C4-2B (cell line): Measurements from ENCODE around the gene KRTAP5-9.

Experiments used
- ZFX ChIP-seq: fragments of 450-650 bp; IDR thresholded peaks from 2 replicates; pipeline ENCODE4 v1.6.1; 2017
- TF ChIP-seq, protein P1 (sequence below): fragments of 450-650 bp; conservative IDR thresholded peaks from 2 replicates; pipeline ENCODE4 v1.5.1; 2017; ENCODE audit warnings: mild to moderate bottlenecking

DNA sequence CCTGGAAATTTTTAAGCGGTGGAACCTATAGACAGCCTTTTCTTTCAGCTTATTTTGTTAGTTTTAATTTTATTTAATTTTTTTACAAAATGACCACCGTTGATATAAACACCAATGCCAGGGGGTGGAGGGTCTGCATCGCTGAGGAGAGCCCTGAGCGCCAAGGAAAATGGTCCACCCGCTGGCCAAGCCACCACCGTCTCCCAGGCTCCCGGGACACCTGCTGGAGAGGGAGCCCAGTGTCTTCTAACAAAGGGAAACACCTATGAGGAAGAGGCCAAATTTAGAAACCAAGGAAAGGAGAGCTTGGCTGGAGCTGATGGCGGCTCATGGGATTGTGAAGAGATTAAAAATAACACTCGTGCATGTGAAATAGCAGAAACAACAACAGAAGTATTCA lies 10.7 kb upstream of the KRTAP5-9 start:
- no peak for TF ChIP-seq ZFX
- TF ChIP-seq, protein P1, sequence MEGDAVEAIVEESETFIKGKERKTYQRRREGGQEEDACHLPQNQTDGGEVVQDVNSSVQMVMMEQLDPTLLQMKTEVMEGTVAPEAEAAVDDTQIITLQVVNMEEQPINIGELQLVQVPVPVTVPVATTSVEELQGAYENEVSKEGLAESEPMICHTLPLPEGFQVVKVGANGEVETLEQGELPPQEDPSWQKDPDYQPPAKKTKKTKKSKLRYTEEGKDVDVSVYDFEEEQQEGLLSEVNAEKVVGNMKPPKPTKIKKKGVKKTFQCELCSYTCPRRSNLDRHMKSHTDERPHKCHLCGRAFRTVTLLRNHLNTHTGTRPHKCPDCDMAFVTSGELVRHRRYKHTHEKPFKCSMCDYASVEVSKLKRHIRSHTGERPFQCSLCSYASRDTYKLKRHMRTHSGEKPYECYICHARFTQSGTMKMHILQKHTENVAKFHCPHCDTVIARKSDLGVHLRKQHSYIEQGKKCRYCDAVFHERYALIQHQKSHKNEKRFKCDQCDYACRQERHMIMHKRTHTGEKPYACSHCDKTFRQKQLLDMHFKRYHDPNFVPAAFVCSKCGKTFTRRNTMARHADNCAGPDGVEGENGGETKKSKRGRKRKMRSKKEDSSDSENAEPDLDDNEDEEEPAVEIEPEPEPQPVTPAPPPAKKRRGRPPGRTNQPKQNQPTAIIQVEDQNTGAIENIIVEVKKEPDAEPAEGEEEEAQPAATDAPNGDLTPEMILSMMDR: no peak
